ENCODE measurements around the gene OR51D1. TPM values are rescaled to one million over a fixed set of nuclear protein-coding genes. Genes with fewer than 3 reads are reported as not detected.

The OR51D1 gene
- total RNA-seq, 1 experiment from 2014 or later, result not detected

DNA sequence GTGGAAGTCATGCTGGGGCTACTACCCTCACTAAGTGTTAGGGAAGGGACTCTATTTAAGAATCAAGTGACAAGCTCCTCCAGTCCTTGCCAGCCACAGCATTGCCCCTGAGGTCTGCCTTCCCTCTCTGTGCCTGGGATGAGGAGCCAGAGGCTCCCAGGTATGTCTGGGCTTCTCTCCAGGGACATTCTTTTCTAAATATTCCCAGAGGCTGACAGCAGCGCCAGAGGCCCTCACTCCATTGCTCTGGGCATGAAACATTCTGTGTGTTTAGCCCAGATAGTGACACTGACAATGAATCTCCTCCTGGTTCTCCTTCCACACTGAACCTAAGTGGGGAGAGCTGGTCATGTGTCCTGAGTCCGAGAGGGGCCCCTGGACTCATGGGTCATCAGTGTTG, 8.7 kb downstream of the OR51D1 start:
- BruUV-seq (replicated peaks), result no TSS peak
- no peak overlapping the region for H3K4me3 Mint-ChIP-seq (ENCODE audit: low read depth, unreplicated experiment)
- no peak overlapping the region for H3K27ac Mint-ChIP-seq (ENCODE audit: unreplicated experiment)
- CTCF ChIA-PET, result no interaction called here
- TF ChIP-seq, protein P1, sequence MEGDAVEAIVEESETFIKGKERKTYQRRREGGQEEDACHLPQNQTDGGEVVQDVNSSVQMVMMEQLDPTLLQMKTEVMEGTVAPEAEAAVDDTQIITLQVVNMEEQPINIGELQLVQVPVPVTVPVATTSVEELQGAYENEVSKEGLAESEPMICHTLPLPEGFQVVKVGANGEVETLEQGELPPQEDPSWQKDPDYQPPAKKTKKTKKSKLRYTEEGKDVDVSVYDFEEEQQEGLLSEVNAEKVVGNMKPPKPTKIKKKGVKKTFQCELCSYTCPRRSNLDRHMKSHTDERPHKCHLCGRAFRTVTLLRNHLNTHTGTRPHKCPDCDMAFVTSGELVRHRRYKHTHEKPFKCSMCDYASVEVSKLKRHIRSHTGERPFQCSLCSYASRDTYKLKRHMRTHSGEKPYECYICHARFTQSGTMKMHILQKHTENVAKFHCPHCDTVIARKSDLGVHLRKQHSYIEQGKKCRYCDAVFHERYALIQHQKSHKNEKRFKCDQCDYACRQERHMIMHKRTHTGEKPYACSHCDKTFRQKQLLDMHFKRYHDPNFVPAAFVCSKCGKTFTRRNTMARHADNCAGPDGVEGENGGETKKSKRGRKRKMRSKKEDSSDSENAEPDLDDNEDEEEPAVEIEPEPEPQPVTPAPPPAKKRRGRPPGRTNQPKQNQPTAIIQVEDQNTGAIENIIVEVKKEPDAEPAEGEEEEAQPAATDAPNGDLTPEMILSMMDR (IDR thresholded peaks at IDR 0.05; ENCODE audit: unreplicated experiment), result no peak
- intact Hi-C loops (cut with micrococcal nuclease; ENCODE audit: unreplicated experiment), result no loop called here
- no peaks in the 10 kb centered on the region for H3K9me3 Mint-ChIP-seq (ENCODE audit: low read depth, unreplicated experiment)
- DNase-seq, result no peak
- no peaks in the 10 kb centered on the region for H3K4me1 Mint-ChIP-seq (ENCODE audit: low read depth, unreplicated experiment)
- no peaks in the 10 kb centered on the region for H3K36me3 Mint-ChIP-seq (ENCODE audit: insufficient read depth, unreplicated experiment)
- peaks cover 59% of the 10 kb centered on the region for H3K27me3 Mint-ChIP-seq (ENCODE audit: unreplicated experiment)

DNA sequence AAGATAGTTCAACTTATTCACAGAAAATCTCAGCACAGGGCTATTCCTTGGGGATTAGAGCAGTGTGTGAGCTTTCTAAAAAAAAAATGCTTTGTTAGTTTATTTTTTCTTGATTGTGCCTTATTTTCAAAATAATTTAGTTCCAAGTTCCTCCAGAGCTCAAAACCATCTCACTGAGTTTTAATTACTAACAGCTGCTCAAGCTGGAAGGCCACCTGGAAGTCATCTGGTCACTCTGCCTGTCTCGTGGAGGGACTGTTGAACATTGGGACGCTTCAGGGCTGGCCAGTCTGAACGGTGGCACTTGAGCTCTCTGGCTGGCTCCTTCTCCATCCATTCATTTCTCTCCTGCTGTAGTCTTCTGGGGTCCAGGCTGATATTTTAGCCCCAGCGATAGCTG, 10.5 kb downstream of the OR51D1 start:
- intact Hi-C loops (cut with micrococcal nuclease; ENCODE audit: unreplicated experiment), result no loop called here
- Mint-ChIP-seq H3K36me3 (ENCODE audit: insufficient read depth, unreplicated experiment) (no peaks in the 10 kb centered on the region), H3K9me3 (ENCODE audit: low read depth, unreplicated experiment) (no peaks in the 10 kb centered on the region), H3K27ac (ENCODE audit: unreplicated experiment) (no peak overlapping the region), H3K4me3 (ENCODE audit: low read depth, unreplicated experiment) (no peak overlapping the region), H3K27me3 (ENCODE audit: unreplicated experiment) (peaks cover 54% of the 10 kb centered on the region), H3K4me1 (ENCODE audit: low read depth, unreplicated experiment) (no peaks in the 10 kb centered on the region)
- no peak for DNase-seq
- CTCF ChIA-PET, result no interaction called here
- no TSS peak for BruUV-seq (replicated peaks)
- TF ChIP-seq, protein P1 (IDR thresholded peaks at IDR 0.05; ENCODE audit: unreplicated experiment), result no peak

DNA sequence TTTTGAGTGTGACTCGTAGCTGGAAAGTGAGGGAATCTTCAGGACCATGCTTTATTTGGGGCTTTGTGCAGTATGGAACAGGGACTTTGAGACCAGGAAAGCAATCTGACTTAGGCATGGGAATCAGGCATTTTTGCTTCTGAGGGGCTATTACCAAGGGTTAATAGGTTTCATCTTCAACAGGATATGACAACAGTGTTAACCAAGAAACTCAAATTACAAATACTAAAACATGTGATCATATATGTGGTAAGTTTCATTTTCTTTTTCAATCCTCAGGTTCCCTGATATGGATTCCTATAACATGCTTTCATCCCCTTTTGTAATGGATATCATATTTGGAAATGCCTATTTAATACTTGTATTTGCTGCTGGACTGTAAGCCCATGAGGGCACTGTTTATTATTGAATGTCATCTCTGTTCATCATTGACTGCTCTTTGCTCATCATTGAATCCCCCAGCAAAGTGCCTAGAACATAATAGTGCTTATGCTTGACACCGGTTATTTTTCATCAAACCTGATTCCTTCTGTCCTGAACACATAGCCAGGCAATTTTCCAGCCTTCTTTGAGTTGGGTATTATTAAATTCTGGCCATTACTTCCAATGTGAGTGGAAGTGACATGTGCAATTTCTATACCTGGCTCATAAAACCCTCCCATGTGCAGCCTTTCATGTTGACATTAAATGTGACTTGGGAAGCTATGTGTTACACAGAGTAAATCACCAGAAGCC, 17.5 kb downstream of the OR51D1 start:
- Mint-ChIP-seq H3K27ac (ENCODE audit: unreplicated experiment) (no peak overlapping the region), H3K36me3 (ENCODE audit: insufficient read depth, unreplicated experiment) (no peaks in the 10 kb centered on the region), H3K4me3 (ENCODE audit: low read depth, unreplicated experiment) (no peak overlapping the region), H3K27me3 (ENCODE audit: unreplicated experiment) (peaks cover 30% of the 10 kb centered on the region), H3K9me3 (ENCODE audit: low read depth, unreplicated experiment) (peaks cover 3% of the 10 kb centered on the region), H3K4me1 (ENCODE audit: low read depth, unreplicated experiment) (no peaks in the 10 kb centered on the region)
- TF ChIP-seq, protein P1 (IDR thresholded peaks at IDR 0.05; ENCODE audit: unreplicated experiment), result no peak
- BruUV-seq (replicated peaks), result no TSS peak
- intact Hi-C loops (cut with micrococcal nuclease; ENCODE audit: unreplicated experiment), result no loop called here
- no peak for DNase-seq
- CTCF ChIA-PET, result no interaction called here

DNA sequence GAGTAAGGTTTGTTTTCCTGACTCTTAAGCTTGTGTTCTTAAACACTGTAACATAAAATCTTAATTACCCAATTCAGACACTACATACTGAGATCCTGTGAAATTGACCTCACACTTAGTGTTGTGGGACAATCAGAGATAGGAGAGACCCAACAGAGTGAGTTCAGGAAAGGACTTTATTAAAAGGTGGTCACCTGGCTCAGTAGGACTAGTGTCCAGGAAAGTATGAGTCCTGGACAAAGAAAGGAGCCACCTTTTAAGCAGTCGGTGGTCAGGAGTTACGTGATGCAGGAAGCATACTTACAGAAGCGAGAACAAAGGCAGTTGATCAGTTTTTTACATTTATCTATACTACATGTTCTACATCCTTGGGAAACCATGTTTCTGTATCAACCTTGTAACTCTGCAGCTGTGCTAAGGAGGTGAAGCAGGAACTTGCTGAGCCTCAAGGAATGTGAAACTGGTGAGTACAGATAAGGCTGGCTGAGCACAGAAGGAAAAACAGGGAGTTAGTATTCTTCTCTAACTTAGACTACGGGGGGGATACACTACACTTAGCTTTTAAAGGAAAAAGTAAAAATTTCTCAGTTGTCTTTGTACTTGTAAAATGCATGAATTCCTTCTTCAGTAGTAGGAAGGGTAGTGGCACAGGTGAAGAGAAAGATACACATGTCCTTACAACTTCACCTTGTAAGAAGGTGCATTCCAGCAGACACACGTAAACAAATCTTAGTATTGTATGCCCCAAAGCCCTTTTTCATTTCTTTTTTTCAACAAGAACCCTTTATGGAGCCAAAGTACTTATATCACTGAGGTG, 21.6 kb downstream of the OR51D1 start:
- no TSS peak for BruUV-seq (replicated peaks)
- H3K27ac Mint-ChIP-seq (ENCODE audit: unreplicated experiment), result no peak overlapping the region
- CTCF ChIA-PET, result no interaction called here

More for the DNA sequence above, 21.6 kb downstream of the OR51D1 start:
- Mint-ChIP-seq H3K36me3 (ENCODE audit: insufficient read depth, unreplicated experiment) (no peaks in the 10 kb centered on the region), H3K4me1 (ENCODE audit: low read depth, unreplicated experiment) (no peaks in the 10 kb centered on the region), H3K9me3 (ENCODE audit: low read depth, unreplicated experiment) (no peaks in the 10 kb centered on the region), H3K27me3 (ENCODE audit: unreplicated experiment) (peaks cover 23% of the 10 kb centered on the region), H3K4me3 (ENCODE audit: low read depth, unreplicated experiment) (no peak overlapping the region)
- no peak for DNase-seq
- intact Hi-C loops (cut with micrococcal nuclease; ENCODE audit: unreplicated experiment), result no loop called here
- TF ChIP-seq, protein P1 (IDR thresholded peaks at IDR 0.05; ENCODE audit: unreplicated experiment), result no peak

Measured in Calu3 (cell line).